ENCODE measurements around the gene NPIPB9.
A peak's percentile ranks its signal among the peaks of the same experiment; 100 is the strongest.
"Not testable (repeated sequence)": the region's sequence is repeated elsewhere in the genome, so short reads cannot be mapped to it uniquely, and the experiment has no call there.

The NPIPB9 gene

DNA sequence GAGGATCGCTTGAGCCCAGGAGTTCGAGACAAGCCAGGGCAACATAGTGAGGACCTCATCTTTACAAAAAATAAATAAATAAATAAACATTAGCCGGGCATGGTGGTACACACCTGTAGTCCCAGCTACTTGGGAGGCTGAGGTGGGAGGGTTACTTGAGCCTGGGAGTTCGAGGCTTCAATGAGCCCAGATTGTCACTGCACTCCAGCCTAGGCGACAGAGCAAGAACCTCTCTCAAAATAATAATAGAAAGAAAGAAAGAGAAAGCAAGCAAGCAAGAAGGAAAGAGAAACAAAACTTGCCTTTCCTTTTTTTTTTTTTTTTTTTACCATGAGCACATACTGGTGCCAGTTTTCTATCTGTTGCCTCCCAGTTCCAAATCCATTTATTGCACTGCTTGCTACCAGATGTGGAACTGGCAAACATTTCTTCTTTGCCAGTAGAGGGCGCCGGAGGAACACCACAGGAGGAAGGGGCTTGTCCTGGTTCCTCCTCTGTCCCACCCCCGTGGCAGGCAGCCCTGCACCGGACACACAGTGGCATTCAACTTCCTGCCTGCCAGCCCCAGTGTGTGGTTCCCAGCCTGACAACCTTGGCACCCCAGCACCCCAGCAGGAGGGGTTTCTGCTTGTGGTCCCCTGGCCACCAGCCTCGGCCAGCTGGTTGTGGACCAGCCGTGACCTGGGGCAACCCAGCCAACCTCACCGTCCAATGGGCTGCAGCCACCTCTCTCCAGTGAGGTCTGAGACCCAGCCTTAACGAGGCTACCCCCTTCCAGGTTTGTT is 50.8 kb downstream of the NPIPB9 start:
- peak; percentile 81 for DNase-seq (ENCODE audit: low read depth)
- TF ChIP-seq, protein P1, sequence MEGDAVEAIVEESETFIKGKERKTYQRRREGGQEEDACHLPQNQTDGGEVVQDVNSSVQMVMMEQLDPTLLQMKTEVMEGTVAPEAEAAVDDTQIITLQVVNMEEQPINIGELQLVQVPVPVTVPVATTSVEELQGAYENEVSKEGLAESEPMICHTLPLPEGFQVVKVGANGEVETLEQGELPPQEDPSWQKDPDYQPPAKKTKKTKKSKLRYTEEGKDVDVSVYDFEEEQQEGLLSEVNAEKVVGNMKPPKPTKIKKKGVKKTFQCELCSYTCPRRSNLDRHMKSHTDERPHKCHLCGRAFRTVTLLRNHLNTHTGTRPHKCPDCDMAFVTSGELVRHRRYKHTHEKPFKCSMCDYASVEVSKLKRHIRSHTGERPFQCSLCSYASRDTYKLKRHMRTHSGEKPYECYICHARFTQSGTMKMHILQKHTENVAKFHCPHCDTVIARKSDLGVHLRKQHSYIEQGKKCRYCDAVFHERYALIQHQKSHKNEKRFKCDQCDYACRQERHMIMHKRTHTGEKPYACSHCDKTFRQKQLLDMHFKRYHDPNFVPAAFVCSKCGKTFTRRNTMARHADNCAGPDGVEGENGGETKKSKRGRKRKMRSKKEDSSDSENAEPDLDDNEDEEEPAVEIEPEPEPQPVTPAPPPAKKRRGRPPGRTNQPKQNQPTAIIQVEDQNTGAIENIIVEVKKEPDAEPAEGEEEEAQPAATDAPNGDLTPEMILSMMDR (conservative IDR thresholded peaks at IDR 0.05; ENCODE audit: control insufficient read depth, insufficient read depth, low read depth, low read length) = peak; percentile 41
- not testable (repeated sequence) for H3K4me3 ChIP-seq (ENCODE audit: control insufficient read depth, low read depth, low read length)

DNA sequence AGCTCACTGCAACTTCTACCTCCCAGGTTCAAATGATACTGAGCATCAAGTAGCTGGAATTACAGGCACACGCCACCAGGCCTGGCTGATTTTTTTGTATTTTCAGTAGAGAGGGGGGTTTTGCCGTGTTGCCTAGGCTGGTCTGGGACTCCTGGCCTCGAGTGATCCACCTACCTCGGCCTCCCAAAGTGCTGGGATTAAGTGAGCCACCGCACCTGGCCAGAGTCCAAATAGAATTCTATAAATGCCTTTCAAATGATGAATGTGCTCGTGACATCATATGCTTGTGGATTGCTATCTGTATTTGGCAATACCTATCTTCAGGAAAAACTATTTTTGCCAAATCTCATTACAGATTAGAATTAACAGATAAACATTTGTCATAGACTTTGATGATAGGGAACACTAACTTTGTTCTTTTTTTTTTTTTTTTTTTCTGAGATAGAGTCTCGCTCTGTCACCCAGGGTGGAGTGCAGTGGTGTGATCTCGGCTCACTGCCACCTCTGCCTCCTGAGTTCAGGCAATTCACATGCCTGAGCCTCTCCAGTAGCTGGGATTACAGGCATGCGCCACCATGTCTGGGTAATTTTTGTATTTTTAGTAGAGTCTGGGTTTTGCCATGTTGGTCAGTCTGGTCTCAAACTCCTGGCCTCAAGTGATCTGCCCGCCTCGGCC is 56.0 kb downstream of the NPIPB9 start:
- not testable (repeated sequence) for DNase-seq (ENCODE audit: low read depth); H3K4me3 ChIP-seq (ENCODE audit: control insufficient read depth, low read depth, low read length)

DNA sequence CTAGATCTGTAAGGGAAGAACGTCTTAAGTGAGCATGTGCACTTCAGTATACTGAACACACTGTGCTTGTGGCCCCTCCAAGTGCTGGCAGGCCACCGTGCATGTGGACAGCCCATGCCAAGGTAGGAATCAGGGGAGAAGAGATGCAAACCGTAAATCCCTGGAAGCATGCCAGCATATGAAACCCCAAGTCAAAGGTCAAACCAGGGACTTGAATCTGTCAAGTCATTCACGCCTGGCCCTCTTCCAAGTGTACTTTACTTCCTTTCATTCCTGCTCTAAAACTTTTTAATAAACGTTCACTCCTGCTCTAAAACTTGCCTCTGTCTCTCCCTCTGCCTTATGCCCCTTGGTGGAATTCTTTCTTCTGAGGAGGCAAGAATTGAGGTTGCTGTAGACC is 68.4 kb downstream of the NPIPB9 start:
- no peak overlapping the region for H3K4me3 ChIP-seq (ENCODE audit: control insufficient read depth, low read depth, low read length)
- no peak for DNase-seq (ENCODE audit: low read depth)
- TF ChIP-seq, protein P1 (conservative IDR thresholded peaks at IDR 0.05; ENCODE audit: control insufficient read depth, insufficient read depth, low read depth, low read length) = no peak

DNA sequence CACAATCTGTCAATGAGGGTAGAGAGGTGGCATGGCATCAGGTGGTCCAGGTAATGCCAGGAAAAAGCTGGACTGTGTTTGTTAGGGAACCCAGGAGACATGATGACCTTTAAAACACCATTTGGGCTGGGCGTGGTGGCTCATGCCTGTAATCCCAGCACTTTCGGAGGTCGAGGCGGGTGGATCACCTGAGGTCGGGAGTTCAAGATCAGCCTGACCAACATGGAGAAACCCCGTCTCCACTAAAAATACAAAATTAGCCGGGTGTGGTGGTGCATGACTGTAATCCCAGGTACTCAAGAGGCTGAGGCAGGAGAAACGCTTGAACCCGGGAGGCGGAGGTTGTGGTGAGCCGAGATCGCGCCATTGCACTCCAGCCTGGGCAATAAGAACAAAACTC is 69.0 kb downstream of the NPIPB9 start:
- not testable (repeated sequence) for H3K4me3 ChIP-seq (ENCODE audit: control insufficient read depth, low read depth, low read length); DNase-seq (ENCODE audit: low read depth)

DNA sequence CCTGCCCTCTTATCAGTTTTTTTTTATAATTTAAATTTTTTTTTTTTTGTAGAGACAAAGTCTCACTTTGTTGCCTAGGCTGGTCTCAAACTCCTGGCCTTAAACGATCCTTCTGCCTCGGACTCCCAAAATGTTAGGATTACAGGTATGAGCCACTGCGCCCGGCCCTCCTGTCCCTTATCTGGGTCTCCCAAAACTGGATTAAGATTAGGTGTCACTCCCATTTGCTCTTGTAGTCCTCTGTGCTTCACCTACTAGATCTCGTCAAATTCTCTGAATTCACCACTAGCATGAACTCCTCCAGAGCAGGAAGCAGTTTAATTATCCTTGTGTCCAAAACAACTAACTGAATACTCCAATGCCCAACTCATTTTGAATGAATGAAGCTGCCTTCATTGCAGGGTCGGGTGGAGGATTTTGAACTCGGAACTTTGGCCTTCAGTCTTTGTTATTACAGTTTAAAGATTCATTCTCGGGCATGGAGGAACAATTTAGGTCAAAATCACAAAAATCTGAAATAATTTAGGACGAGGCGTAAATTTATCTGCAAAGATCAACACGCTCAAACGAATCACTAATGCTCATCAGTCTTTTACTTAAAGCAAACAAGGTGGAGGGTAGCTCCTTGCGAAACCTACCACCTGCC is 70.4 kb downstream of the NPIPB9 start:
- TF ChIP-seq, protein P1 (conservative IDR thresholded peaks at IDR 0.05; ENCODE audit: control insufficient read depth, insufficient read depth, low read depth, low read length) = no peak
- peak; percentile 13 for DNase-seq (ENCODE audit: low read depth)
- H3K4me3 ChIP-seq (ENCODE audit: control insufficient read depth, low read depth, low read length) = peak overlapping the region; percentile 92
